Sigmoid colon (tissue), 4 donors: ENCODE data around the gene EMILIN2.

Experiments
- CTCF ChIP-seq, 4 experiments: fragments of 450-650 bp in 3 of 4; fragments of 200-600 bp in 1 of 4; IDR thresholded peaks; one replicate each; pipeline ENCODE4 v1.5.1; 2016 to 2019; ENCODE audit warnings: antibody characterized with exemption in 4 of 4, mild to moderate bottlenecking in 3 of 4, moderate library complexity in 2 of 4
- EP300 ChIP-seq, 4 donors: sonication (generic); formaldehyde crosslinking; IDR thresholded peaks; one replicate each; pipeline ENCODE4 v1.6.1; 2017; ENCODE audit warnings: antibody characterized with exemption in 4 of 4
- POLR2A ChIP-seq, 2 donors: fragments of 450-650 bp; IDR thresholded peaks; one replicate each; pipeline ENCODE4 v1.6.1; 2016; ENCODE audit warnings: antibody characterized with exemption in 2 of 2, mild to moderate bottlenecking in 2 of 2, moderate library complexity in 2 of 2

GRCh38 chr18:2918761-2919550 lies 72.2 kb downstream of the EMILIN2 start:
- TF ChIP-seq CTCF (IDR thresholded peaks at IDR 0.05) (no peak), EP300 (IDR thresholded peaks at IDR 0.05) (no peak), POLR2A (IDR thresholded peaks at IDR 0.05) (no peak)
